Activated CD4-positive, alpha-beta T cell treated with anti-CD3 and anti-CD28 coated beads for 4 hours (primary cell): ENCODE data around the gene IL3RA.

Source experiments
- DNase-seq, 2 donors: peaks; one replicate each; pipeline ENCODE4 v3.0.0-alpha.2; 2020

Gene IL3RA

DNA sequence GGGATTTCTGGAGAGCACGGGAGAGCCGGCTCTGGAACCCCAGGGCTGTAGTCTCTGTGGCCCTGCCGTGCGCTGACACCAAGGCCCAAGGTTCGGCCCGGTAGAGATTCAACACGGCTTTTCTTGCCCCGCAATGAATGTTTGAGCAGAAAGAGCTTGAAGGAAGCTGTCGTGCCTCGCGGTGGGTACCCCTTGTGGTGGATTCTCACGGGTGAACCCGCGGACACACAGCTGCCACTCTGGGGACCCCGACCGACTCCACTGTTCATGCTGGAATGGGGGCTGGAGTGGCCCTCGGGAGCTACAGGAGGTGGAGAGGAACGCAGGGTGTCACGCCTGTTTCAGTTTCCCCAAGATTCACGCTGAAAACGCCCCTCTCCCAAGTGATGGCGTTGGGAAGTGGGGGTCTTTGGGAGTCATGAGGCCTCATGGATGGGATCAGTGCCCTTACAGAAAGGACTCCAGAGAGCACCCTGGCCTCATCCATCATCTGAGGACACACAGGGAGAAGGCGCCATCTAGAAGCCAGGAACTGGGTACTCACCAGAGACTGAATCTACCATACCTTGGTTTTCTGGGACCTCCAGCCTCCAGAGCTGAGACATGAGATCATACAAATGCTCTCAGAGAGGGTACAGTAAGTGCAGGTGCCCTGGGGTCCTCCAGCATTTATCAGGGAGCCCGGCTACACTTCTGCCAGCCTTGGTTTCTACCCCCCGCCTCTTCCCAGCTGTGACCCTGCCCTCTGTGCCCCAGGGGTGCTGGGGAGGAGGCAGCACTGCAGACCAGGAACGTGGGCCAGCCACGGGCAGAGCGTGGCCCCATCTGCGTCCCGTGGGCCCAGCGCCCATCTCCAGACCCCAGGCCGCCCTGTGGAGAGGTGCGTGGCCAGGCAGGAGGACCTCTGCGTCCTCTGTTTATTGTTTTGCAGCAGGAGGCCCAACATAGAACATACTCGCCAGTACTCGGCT, 49.0 kb downstream of the IL3RA start:
- no peak for DNase-seq

DNA sequence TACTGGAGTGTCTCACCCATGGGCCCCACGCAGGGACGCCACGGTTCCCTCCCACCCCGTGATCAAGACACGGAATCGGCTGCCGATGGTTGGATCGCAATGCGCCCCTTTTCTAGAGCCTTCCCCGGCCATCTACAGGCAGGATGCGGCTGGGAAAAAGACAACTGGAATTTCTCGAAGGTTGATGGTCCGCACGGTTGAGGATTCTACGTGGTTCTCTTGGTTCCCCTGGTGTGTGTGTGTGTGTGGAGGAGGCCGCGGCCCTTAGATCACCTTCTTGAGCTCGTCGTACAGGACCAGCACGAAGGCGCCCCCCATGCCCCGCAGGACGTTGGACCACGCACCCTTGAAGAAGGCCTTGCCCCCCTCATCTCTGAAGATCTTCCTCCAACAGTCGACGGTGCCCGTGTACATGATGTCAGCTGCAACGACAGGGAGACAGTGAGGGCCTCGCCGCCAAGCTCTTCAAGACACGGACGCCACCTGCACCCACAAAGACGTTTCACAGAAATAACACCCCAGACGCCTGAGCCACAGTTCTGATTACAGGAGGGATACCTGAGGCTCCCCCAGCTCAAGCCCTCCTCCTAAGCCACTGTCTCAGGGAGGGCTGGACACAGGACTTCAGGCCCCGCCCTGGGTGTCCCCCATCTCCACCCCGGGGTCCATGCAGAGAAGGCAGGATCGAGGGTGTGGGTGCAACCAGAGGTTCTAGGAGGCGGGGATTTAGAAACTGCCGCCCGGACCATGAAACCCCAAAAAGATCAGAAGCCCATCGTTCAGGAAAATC, 49.9 kb downstream of the IL3RA start:
- DNase-seq, result no peak

DNA sequence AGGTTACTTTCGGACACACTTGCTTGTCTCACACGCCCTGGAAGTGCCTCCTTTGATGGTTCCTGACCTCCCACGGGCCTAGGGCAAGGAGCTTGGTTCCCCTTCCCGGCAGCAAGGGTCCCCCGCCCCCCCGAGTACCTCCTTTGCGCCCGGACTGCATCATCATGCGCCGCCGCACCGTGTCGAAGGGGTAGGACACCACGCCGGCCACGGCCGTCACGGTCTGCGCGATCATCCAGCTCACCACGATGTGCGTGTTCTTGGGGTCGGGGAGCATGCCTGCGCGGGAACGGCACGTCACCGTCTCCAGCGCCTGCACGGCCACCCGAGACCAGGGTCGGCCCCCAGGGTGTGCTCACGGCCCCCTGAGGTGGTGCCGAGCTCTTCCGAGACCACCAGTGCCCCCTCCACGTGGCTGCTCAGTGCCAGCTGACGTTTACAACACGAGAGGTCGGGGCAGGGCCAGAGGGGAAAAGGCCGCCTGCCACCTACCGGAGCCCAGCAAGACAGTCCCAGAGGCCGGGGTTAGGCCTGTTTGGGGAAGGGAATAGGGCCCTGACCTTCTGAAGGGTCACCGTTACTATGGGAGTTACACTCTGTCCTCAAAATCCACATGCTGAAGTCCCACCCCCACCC, 50.7 kb downstream of the IL3RA start:
- no peak for DNase-seq

DNA sequence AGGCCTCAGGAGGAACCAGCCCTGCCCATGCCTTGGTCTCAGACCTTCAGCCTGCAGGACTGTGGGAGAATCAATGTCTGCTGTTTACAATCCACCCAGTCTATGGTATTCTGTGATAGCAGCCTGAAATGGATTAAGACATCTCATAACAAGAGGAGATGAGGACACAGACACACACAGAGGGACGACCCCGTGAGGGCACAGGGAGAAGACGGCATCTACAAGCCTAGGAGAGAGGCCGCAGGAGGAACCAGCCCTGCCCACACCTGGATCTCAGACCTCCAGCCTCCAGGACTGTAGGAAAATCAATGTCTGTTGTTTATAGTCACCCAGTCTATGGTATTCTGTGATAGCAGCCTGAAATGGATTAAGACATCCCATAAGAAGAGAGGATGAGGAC, 52.1 kb downstream of the IL3RA start:
- no peak for DNase-seq

DNA sequence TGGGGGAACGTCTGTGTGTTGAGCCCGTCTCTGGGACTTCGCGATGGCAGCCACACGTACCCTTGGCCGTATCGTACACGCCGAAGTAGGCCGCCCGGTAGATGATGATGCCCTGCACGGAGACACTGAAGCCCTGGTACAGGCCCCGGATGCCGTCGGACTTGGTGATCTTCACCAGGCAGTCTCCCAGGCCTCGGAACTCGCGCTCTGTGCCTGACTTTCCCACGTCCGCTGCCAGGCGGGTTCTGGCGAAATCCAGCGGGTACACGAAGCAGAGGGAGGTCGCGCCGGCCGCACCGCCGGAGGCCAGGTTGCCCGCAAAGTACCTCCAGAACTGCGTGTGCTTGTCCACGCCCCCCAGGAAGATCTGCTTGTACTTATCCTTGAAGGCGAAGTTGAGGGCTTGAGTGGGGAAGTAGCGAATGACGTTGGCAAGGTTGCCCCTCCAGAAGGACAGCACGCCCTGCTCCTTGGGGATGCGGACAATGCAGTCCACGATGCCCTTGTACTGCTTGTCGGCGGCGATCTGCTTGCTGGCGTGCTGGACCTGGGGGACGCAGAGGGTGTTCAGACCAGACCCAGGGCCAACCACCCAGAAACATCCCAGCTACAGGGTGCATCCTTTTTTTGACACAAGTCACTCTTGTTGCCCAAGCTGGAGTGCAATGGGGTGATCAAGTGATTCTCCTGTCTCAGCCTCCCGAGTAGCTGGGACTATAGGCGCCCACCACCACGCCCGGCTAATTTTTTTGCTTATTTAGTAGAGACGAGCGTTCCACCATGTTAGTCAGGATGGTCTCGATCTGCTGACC, 52.8 kb downstream of the IL3RA start:
- no peak for DNase-seq

DNA sequence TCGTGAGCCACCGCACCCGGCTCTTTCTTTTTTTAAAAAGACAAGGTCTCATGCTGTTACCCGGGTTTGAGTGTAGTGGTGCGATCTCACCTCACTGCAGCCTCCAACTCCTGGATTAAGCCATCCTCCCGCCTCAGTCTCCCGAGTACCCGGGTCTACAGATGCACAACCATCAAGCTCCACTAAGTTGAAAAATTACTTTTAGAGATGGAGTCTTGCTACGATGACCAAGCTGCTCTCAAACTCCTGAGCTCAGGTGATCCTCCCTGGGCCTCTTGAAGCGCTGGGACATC, 53.4 kb downstream of the IL3RA start:
- no peak for DNase-seq

DNA sequence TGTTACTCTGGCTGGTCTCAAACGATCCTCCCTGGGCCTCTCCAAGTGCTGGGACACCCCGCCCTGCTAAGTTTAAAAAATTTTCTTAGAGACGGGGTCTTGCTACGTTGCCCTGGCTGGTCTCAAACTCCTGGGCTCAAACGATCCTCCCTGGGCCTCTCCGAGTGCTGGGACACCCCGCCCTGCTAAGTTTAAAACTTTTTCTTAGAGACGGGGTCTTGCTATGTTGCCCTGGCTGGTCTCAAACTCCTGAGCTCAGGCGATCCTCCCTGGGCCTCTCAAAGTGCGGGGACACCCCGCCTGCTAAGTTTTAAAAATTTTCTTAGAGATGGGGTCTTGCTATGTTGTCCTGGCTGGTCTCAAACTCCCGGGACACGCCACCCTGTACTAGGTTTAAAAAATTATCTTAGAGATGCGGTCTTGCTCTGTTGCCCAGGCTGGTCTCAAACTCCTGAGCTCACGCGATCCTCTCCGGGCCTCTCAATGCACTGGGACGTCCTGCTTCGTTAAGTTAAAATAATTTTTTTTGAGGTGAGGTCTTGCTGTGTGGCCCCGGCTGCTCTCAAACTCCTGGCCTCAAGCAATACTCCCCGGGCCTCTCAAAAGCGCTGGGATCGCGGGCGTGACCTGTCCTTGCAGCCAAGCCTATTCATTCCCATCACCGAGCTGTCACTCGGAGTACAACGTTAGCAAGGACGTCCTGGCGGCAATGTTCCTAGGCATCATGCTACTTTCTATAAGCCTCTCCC, 54.2 kb downstream of the IL3RA start:
- no peak for DNase-seq

DNA sequence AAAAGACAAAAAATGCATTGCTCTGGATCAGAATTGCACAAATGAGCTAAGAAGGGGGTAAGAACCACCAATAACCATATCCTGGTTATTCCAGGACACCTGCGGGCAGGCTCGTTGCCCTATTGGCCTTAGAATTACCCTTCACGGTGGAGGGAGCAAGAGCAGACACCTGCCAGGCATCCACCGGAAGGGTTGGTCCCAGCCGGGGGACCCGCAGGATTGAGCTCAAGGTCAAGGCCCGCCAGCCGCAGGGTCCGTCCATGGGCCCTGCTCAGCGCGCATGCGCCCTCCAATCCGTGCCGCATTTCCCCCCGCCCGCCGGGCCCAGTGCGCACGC, 54.8 kb downstream of the IL3RA start:
- no peak for DNase-seq

DNA sequence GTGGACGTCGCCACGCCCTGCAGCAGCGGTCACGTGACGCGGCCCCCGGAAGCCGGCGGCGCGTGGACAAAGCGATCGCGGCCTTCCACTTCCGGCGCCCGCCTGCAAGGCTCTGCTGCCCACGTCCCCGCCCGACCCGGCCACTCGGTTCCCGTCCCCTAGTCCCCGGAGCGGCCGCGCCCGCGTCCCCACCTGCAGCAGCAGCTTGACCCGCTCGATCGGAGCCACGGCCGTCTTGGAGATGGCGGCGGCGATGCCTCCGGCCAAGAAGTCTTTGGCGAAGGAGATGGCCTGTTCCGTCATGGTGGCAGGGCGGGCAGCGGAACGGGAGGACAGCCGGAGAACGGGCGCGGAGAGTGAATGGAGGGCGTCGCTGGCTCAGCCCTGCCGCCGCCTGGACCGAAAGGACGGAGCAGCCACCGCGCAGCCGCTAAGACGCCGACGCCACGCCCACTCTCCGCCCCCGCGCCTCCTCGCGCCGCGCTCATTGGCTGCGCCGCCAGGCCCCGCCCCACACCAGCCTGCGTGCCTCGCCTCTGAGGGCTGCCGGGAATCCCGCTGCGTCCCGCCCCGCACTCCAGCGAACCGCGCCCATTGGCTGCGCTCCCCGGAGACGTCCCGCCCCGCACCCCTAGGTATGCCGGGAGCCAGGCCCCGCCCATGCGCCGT, 55.3 kb downstream of the IL3RA start, which contains the start of gene SLC25A6:
TSS of gene SLC25A6 (minus strand) at position 407 of the 669 bp plus-strand sequence. CDS start at position 303, 104 bp downstream.
- peak; percentile 99 for DNase-seq

DNA sequence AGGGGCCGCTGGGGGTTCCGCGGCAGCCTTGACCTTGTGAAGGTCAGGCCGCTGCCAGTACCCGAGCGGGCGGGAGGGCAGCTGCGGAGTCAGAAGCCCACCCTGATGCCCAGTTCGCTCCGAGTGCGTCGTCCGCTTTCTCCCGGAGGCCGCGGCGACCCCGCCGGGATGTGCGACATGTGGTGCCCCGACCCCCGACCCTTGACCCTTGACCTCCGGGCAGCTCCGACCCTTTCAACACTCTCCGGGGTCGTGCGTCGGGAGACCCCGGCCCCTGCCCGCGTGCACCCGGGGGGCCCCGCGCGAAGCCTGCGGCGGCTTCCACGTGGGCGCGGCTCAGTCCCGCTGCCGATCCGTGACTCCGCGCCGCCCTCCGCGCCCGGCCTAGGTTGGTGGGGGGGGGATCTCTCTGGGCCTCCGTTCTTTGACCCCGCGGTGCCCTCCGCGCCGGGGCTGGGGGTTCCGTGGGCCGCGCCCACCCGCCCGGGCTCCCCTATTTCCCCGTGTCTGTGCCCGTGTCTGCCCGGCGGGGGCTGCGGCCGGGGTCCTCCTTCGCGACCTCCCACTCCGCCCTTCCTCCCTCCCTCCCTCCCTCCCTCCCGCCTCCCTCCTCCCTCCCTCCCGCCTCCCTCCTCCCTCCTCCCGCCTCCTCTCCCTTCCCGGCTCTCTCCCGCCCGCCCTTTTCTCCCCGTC, 55.9 kb downstream of the IL3RA start:
- DNase-seq, result no peak

DNA sequence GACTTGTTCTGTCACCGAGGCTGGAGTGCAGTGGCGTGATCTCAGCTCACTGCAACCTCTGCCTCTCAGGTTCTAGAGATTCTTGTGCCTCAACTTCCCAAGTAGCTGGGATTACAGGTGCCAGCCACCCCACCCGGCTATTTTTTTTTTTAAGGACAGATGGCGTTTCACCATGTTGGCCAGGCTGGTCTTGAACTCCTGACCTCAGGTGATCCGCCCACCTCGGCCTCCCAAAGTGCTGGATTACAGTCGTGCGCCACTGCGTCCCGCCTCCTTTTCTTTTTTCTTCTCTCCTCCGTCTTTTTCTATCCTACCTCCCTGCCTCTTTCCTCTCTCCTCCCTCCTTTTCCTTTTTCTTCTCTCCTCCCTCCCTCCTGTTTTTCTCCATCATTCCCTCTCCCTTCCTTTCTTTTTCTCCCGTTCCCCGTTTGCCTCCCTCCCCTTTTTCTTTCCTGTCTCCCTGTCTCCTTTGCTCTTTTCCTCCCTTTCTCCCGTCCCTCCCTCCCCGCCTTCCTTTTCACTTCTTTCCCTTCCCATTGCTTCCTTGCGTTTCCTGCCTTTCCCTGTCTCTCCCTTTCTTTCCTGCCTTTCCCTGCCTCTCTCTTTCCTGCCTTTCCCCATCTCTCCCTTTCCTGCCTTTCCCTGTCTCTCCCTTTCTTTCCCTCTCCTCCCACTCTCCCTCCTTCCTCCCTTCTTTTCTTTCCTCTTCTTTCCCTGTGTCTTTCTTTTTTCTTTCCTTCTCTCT, 57.5 kb downstream of the IL3RA start:
- DNase-seq, result no peak

DNA sequence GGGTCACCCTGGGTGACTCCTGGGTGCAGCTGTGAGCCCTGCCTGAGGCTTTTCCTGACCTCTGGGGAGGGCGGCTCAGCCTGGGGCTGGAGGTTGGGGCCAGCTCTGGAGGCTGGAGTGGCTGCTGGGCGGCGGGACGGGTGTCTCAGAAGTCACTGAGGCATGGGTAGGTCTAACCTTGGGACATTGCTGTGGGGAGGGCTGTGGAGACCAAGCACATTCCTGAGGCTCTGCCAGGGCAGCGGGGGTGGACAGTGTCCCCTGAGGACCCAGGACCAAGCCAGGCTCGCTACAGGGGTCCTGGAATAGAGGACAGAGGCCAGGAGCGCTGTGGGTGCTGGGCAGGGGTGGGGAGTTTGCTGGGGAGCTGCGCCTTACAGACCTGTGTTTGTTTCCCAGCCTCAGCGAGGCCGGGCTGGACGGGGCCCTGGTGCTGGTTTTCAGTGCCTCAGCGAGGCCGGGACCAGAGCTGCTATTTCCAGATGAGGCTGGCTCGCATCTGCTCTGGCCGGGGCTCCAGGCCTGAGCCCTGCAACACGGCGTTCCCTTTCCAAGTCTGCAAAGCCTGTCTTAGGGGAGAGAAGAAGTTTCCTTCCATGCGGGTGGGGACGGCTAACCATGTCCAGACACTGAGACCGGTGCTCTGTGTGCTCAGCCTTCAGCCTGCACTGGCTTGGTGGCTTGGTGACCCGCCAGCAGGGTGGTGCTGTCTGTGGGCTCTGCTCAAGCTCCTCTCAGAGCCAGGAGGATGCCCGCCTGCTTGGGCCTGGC, 58.3 kb downstream of the IL3RA start:
- no peak for DNase-seq

DNA sequence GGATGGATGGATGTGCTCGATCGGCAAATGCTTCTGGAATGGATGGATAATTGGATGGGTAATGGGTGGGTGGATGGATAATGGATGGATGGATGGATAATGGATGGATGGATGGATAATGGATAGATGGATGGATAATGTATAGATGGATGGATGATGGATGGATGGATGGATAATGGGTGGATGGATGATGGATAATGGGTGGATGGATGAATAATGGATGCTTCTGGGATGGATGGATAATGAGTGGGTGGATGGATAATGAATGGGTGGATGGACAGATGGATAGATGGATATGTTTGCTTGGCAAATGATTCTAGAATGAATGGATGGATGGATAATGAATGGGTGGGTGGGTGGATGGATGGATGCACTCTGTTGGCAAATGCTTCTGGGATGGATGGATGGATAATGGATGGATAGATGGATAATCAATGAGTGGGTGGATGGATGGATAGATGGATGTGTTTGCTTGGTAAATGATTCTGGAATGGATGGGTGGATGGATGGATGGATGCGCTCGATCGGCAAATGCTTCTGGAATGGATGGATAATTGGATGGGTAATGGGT, 59.1 kb downstream of the IL3RA start:
- no peak for DNase-seq

DNA sequence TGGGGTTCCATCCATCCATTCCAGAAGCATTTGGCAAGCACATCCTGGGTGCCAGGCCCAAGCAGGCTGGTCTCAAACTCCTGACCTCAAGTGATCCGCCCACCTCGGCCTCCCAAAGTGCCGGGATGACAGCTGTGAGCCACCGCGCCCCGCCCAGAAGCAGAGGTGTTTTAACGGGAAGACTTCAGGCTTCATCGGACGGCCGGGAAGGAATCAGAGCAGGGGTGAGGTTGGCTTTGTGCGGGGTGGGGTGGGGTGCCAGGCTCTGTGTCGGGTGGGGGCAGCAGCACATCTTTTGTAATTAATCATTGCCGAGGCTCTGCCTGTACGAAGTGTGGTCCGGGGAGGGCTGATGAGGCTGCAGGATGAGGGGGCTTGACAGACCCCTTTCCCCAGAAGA, 60.4 kb downstream of the IL3RA start:
- DNase-seq, result no peak

DNA sequence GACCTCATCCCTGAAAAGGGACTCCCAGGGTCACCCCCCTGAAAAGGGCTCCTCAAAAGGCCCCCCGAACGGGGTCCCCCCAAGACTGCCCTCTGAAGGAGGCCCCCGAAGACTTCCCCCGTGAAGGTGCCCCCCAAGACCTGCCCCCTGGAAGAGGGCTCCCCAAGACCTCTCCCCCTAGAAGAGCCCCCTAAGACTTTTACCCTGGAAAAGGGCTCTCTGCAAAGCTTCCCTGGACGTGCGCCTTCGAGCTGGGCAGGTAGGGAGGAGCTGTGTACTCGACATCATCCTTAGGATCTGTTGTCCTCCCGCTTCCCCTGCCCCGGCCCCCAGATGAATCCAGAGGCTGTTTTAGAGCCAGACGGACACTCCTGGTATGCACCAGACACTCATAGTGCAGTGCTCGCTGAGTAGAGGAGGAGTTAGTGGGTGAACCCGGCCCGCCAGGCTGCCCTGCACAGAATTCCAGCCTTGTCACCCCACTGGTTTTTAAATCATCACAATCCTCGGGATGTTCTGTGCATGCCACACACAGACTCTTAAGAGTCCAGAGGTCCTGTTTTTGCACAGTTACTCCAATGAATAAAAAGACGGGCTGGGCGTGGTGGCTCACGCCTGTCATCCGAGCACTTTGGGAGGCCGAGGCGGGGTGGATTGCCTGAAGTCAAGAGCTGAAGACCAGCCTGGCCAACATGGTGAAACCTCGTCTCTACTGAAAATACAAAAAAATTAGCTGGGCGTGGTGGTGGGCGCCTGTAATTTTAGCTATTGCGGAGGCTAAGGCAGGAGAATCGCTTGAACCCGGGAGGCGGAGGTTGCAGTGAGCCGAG, 61.1 kb downstream of the IL3RA start:
- DNase-seq, result no peak

DNA sequence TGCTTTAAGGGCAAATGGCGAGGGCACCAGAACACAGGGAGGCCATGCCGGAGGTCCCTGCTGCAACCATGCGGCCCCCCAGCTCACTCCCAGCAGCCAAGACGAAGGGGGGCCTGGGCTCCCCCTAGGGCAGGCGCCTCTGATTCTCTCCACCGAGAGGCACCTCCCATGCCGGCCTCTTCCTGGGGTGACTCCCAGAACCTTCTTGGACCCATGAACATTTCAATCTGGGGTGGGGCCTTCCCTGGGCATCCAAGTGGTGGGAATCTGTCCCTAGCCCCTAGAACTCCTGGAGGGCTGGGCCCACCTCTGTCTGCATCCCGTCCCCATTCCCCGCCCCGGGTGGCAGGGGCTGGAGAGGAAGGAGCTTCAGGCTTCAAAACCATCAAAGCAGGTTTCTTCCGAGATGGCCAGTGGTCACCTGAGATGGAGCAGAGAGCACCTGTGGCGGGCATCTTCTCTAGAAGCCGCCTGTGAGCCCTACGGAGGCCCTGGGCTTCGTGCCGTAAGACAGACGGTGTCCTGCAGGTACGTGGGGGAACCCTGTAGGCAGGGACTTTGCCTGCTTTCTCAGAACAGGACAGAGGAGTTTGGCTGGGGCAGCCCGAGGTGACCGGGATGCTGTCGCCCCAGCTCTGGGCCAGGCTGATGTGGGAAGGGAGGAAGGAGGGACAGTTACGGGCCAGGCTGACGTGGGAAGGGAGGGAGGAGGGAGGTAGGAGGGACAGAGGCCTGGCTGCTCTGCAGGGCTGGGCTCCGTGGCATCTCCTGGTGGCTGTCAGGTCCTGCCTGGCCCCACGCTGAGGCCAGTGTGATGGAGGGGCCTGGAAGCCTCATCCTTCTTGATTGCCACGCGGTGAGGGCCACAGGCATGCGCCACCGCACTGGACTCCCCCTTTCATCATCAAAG, 62.1 kb downstream of the IL3RA start:
- DNase-seq, result no peak

DNA sequence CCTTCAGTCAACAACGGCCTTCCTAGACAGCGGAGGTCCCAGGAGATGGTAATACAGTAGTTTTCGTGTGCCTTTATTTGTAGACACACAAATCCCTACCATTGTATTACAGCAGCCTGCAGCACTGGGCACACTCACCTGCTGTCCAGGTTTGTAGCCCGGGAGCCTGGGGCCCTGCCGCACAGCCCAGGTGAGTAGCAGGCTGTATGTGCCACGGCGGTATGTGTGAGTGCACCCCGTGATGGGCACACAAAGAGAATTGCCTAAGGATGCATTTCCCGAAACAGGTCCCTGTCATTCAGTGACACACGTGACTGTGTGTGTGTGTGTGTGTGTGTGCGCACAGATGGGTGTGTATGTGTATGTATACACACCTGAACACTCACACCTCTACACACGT, 63.5 kb downstream of the IL3RA start:
- DNase-seq, result no peak
